Muscle of leg (tissue), 11 donors: ENCODE results near the gene DNAJB6. TPM values are rescaled to one million over a fixed set of nuclear protein-coding genes. Genes with fewer than 3 reads are reported as not detected.

ENCODE experiments used
- DNase-seq: peaks from one replicate; pipeline ENCODE4 v3.0.0; 2013
- H3K27ac ChIP-seq: one replicate; pipeline ENCODE4 v1.5.1; 2013; ENCODE audit warnings: mild to moderate bottlenecking, low read length, control low read depth
- H3K27me3 ChIP-seq: one replicate; pipeline ENCODE4 v1.6.1; 2013; ENCODE audit warnings: low read length; ENCODE audit not compliant: control insufficient read depth, insufficient read depth
- H3K36me3 ChIP-seq: one replicate; pipeline ENCODE4 v1.6.1; 2013; ENCODE audit warnings: low read length; ENCODE audit not compliant: control insufficient read depth, insufficient read depth
- H3K4me1 ChIP-seq: one replicate; pipeline ENCODE4 v1.6.1; 2013; ENCODE audit warnings: low read length; ENCODE audit not compliant: control insufficient read depth, insufficient read depth
- H3K4me3 ChIP-seq: one replicate; pipeline ENCODE4 v1.5.1; 2013; ENCODE audit warnings: low read length, control low read depth
- H3K9me3 ChIP-seq: replicated peaks from 2 replicates; pipeline ENCODE4 v1.6.1; 2013; ENCODE audit warnings: low read depth, low read length; ENCODE audit not compliant: control insufficient read depth
- WGBS: methylation state at CpG from one replicate; pipeline ENCODE4 v1.1.5; 2013; ENCODE audit warnings: missing lambda C conversion rate; ENCODE audit not compliant: insufficient coverage; 5-methylcytosine and 5-hydroxymethylcytosine counted together
- polyA plus RNA-seq, 8 donors: library from polyadenylated mRNA; unstranded; fragments of 120-200 nt; gene quantifications; one replicate each; pipeline versions ENCODE4 v1.2.1 to v1.2.3, GENCODE V29; 2013; ENCODE audit warnings: inconsistent platforms in 1 of 8, low replicate concordance in 1 of 8; ENCODE audit not compliant: insufficient read length in 8 of 8, insufficient read depth in 1 of 8
- total RNA-seq: library from RNA; stranded (reverse); fragments of 120-200 nt; gene quantifications from one replicate; pipeline ENCODE4 v1.2.4, GENCODE V29; 2013

Gene DNAJB6
- total and polyA plus RNA-seq, 9 donors = 76.1 to 137 (median 121) TPM

GRCh38 chr7:157361537-157361936, 24.7 kb downstream of the DNAJB6 start:
- Histone ChIP-seq H3K36me3 (peaks cover 52% of the 10 kb centered on the region), H3K27me3 (no peaks in the 10 kb centered on the region), H3K4me1 (peaks cover 7% of the 10 kb centered on the region), H3K4me3 (no peak overlapping the region), H3K27ac (no peak overlapping the region), H3K9me3 (no peaks in the 10 kb centered on the region)
- 84% methylated on average over 2 of the region's 6 CpGs for WGBS
- no peak for DNase-seq

DNA sequence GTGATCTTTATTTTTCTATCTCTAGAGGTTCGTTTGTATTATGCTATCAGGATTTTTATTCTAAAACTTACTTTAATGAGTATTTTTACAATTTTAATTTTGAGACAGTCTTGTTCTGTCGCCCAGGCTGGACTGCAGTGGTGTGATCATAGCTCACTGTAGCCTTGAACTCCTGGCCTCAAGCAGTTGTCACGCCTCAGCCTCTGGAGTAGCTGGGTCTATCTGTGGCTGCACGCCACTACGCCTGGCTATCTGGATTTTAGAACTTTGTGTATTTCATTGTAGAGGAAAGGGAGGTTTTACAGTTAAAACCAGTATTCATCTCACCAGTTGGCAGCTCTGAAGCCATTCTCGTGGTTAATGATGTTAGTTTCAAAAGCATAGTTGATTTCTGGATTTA, 25.9 kb downstream of the DNAJB6 start:
- no peaks in the 10 kb centered on the region for H3K9me3 ChIP-seq
- H3K27ac ChIP-seq = no peak overlapping the region
- WGBS = 100% methylated on average over 1 of the region's 6 CpGs
- H3K4me3 ChIP-seq = no peak overlapping the region
- peaks cover 5% of the 10 kb centered on the region for H3K4me1 ChIP-seq
- peaks cover 64% of the 10 kb centered on the region for H3K36me3 ChIP-seq
- no peaks in the 10 kb centered on the region for H3K27me3 ChIP-seq
- DNase-seq = no peak

DNA sequence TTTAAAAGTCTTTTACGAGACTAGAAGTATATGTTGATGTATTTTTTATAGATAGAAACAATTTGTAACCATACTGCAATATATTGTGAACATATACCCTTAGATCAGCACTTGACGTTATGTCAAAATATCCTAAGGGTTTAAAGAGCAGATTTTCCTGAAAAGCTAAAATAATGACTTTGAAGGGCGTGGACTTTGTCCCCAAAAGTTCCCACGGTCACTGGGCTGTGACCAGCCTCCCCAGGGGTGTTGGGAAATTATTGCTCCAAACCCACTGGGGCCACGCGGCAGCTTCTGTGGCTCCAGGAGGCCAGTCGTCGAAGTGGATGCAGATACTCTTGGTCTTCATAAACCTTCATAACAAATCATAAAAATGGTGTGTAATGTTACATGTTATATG, 29.9 kb downstream of the DNAJB6 start:
- WGBS = no CpG with 5 or more reads among the region's 8 CpGs
- Histone ChIP-seq H3K36me3 (peaks cover 78% of the 10 kb centered on the region), H3K27me3 (no peaks in the 10 kb centered on the region), H3K27ac (no peak overlapping the region), H3K4me3 (no peak overlapping the region), H3K4me1 (no peaks in the 10 kb centered on the region), H3K9me3 (no peaks in the 10 kb centered on the region)
- no peak for DNase-seq

GRCh38 chr7:157368955-157369354, 32.2 kb downstream of the DNAJB6 start:
- Histone ChIP-seq H3K27ac (no peak overlapping the region), H3K9me3 (no peaks in the 10 kb centered on the region), H3K27me3 (no peaks in the 10 kb centered on the region), H3K4me3 (no peak overlapping the region), H3K36me3 (peaks cover 85% of the 10 kb centered on the region), H3K4me1 (no peaks in the 10 kb centered on the region)
- DNase-seq = no peak
- WGBS = 96% methylated on average over 6 of the region's 7 CpGs

DNA sequence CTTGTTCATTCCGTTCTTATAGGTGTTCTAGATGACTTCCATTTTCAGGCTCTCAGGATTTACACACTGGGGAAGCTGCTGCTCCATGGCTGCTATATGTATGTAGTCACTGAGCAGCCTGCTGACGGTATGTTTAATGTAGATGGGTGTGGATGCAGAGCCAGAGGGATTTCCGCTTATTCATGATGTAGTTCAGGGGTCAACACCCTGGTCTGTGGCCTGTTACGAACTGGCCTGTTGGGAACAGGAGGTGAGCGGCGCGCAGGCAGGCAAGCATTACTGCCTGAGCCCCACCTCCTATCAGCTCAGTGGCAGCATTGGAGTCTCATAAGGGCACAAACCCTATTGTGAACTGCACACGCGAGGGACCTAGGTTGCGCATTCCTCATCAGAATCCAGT, 33.9 kb downstream of the DNAJB6 start:
- no peak overlapping the region for H3K4me3 ChIP-seq
- no peak overlapping the region for H3K27ac ChIP-seq
- no peaks in the 10 kb centered on the region for H3K4me1 ChIP-seq
- no peak for DNase-seq
- no peaks in the 10 kb centered on the region for H3K9me3 ChIP-seq
- no peaks in the 10 kb centered on the region for H3K27me3 ChIP-seq
- peaks cover 77% of the 10 kb centered on the region for H3K36me3 ChIP-seq
- 87% methylated on average over 7 of the region's 10 CpGs for WGBS

GRCh38 chr7:157371296-157371695, 34.5 kb downstream of the DNAJB6 start:
- H3K4me1 ChIP-seq = no peaks in the 10 kb centered on the region
- no peak overlapping the region for H3K4me3 ChIP-seq
- 87% methylated on average over 8 of the region's 9 CpGs for WGBS
- peaks cover 74% of the 10 kb centered on the region for H3K36me3 ChIP-seq
- no peaks in the 10 kb centered on the region for H3K9me3 ChIP-seq
- H3K27ac ChIP-seq = no peak overlapping the region
- DNase-seq = no peak
- H3K27me3 ChIP-seq = no peaks in the 10 kb centered on the region

GRCh38 chr7:157372300-157373232, 35.8 kb downstream of the DNAJB6 start:
- Histone ChIP-seq H3K27ac (no peak overlapping the region), H3K4me1 (no peaks in the 10 kb centered on the region), H3K36me3 (peaks cover 62% of the 10 kb centered on the region), H3K9me3 (no peaks in the 10 kb centered on the region), H3K27me3 (no peaks in the 10 kb centered on the region), H3K4me3 (no peak overlapping the region)
- no peak for DNase-seq
- 91% methylated on average over 19 of the region's 24 CpGs for WGBS

DNA sequence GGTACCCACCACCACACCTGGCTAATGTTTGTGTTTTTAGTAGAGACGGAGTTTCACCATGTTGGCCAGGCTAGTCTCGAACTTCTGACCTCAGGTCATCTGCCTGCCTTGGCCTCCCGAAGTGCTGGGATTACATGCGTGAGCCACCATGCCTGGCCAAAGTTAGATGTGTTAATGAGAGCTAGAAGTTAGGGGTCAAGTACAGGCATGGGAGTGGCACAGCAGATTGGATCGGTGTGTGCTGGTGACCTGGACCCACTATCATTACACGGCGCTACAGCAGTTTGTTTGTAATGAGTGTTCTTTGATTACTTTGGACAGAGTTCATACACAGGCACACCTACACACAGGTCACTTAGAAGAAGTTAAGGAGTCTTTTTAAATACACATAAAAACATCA, 36.7 kb downstream of the DNAJB6 start:
- Histone ChIP-seq H3K36me3 (peaks cover 55% of the 10 kb centered on the region), H3K4me1 (no peaks in the 10 kb centered on the region), H3K9me3 (no peaks in the 10 kb centered on the region), H3K27me3 (no peaks in the 10 kb centered on the region), H3K4me3 (no peak overlapping the region), H3K27ac (no peak overlapping the region)
- no peak for DNase-seq
- 92% methylated on average over 3 of the region's 7 CpGs for WGBS

DNA sequence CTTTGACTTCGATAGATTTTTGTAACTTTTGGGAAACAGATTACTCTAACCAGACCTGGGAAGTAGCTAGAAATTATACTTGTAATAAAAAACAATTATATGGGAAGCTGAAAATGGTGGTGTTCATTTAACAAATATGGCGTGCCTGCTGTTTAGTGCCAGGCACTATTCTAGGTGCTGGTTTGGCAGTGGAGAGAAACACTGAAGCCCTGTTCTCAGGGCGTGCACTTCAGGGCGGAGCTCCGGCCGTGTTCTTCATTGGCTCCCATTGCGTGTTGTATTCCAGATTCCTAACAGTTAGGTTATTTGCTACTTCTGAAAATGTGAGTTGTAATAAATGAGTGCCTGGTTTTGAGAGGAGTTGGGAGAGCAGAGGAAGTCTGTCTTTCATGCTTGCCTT, 38.6 kb downstream of the DNAJB6 start:
- Histone ChIP-seq H3K9me3 (no peaks in the 10 kb centered on the region), H3K4me3 (no peak overlapping the region), H3K27me3 (no peaks in the 10 kb centered on the region), H3K27ac (no peak overlapping the region), H3K36me3 (peaks cover 53% of the 10 kb centered on the region), H3K4me1 (no peaks in the 10 kb centered on the region)
- no peak for DNase-seq
- 85% methylated on average over 2 of the region's 7 CpGs for WGBS

DNA sequence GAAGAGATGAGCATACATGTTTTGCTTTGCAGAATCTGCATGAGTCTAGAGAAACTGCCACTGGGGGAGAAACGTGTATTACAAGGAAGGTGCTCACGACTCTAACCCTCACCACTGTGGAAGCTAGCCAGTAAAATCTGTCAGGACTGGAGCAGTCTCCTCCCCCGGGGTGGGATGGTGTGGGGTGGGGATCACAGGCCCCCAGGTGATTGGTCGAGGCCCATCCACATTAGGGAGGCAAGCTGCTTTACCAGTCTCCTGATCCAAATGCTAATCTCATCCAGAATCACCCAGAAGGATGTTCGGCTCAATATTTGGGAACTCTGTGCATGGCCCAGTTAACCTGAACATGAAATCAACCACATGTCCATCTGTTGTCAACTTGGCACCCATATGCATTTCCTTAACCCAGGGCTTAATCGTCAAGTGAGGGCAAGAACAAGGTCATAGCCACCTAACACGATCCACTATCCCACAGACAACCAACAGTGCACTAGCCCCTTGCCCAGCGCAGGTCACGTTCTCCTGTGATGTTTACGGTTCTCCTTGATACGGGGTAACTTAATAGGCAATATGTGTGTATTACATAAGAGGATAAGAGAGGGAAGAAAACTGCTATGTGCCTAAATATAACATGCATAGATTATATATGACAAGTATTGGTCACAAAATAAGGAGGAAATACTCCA, 40.8 kb downstream of the DNAJB6 start:
- Histone ChIP-seq H3K27ac (no peak overlapping the region), H3K9me3 (no peaks in the 10 kb centered on the region), H3K36me3 (peaks cover 42% of the 10 kb centered on the region), H3K27me3 (no peaks in the 10 kb centered on the region), H3K4me3 (no peak overlapping the region), H3K4me1 (no peaks in the 10 kb centered on the region)
- WGBS = 82% methylated on average over 3 of the region's 11 CpGs
- DNase-seq = no peak
